Kidney epithelial cell (primary cell): ENCODE data around the gene CA11. TPM values are rescaled to one million over a fixed set of nuclear protein-coding genes. Genes with fewer than 3 reads are reported as not detected.

Experiments used
- DNase-seq: peaks from one replicate; pipeline ENCODE4 v3.0.0-alpha.2; 2010; ENCODE audit warnings: low read depth
- H3K27me3 ChIP-seq: 2 replicates; pipeline ENCODE4 v1.6.0; 2011; ENCODE audit warnings: low read length; ENCODE audit not compliant: control insufficient read depth, insufficient read depth
- H3K36me3 ChIP-seq: 2 replicates; pipeline ENCODE4 v1.5.1; 2011; ENCODE audit warnings: low read length; ENCODE audit not compliant: control insufficient read depth, insufficient read depth
- H3K4me3 ChIP-seq: 2 replicates; pipeline ENCODE4 v1.5.1; 2011; ENCODE audit warnings: low read depth, mild to moderate bottlenecking, control low read depth, low read length
- total RNA-seq: library from RNA; depleted of rRNA; stranded (reverse); fragments of >200 nt; gene quantifications from 2 replicates; pipeline ENCODE4 v1.2.3, GENCODE V29; 2015
- TF ChIP-seq, protein P1 (sequence below): IDR thresholded peaks from 2 replicates; pipeline ENCODE4 v1.5.1; 2011; ENCODE audit warnings: mild to moderate bottlenecking, moderate library complexity, low read length, control low read depth, inconsistent platforms; ENCODE audit not compliant: insufficient read depth, poor library complexity, severe bottlenecking

Gene CA11
- total RNA-seq, 1 donor from 2014 or later = 1.1 TPM

GRCh38 chr19:48595171-48595570 lies 50.8 kb downstream of the CA11 start:
- TF ChIP-seq, protein P1, sequence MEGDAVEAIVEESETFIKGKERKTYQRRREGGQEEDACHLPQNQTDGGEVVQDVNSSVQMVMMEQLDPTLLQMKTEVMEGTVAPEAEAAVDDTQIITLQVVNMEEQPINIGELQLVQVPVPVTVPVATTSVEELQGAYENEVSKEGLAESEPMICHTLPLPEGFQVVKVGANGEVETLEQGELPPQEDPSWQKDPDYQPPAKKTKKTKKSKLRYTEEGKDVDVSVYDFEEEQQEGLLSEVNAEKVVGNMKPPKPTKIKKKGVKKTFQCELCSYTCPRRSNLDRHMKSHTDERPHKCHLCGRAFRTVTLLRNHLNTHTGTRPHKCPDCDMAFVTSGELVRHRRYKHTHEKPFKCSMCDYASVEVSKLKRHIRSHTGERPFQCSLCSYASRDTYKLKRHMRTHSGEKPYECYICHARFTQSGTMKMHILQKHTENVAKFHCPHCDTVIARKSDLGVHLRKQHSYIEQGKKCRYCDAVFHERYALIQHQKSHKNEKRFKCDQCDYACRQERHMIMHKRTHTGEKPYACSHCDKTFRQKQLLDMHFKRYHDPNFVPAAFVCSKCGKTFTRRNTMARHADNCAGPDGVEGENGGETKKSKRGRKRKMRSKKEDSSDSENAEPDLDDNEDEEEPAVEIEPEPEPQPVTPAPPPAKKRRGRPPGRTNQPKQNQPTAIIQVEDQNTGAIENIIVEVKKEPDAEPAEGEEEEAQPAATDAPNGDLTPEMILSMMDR = no peak
- Histone ChIP-seq H3K36me3 (no peaks in the 10 kb centered on the region), H3K27me3 (peaks cover 11% of the 10 kb centered on the region), H3K4me3 (no peak overlapping the region)
- DNase-seq = no peak

GRCh38 chr19:48591021-48591420 lies 55.0 kb downstream of the CA11 start:
- DNase-seq = no peak
- Histone ChIP-seq H3K27me3 (no peaks in the 10 kb centered on the region), H3K36me3 (no peaks in the 10 kb centered on the region), H3K4me3 (no peak overlapping the region)
- TF ChIP-seq, protein P1 = no peak

DNA sequence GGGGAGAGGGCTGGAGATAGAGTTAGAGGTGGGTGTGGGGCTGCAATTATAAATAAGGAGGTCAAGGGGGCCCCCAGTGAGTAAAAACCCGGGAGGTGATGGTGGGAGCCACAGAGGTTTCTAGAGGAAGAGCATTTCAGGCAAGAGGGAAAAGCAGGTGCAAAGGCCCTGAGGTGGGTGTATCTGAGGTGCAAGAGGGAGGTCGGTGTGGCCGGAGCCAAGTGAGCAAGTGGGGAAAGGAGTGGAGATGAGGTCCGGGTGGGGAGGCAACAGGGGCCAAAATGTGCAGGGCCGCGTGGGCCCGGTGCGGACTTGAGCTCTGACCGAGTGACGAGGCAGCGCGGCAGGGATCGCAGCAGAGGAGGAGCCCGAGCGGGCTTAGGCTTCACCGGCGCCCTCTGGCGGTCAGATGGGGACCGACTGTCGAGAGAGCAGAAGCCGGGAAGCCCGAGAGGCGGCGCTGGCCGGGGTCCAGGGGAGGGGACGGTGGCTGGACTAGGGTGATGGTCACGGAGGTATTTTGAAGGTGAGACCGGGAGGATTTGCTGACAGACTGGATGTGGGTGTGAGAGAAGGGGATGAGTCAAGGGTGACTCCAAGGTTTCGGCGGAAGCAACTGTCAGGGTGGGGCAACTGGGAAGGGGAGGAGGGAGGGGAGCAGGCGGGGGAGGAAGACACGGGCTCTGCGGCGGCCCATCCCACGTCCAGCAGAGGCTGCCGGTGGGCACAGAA lies 57.2 kb downstream of the CA11 start:
- peak overlapping the region; percentile 1 for H3K4me3 ChIP-seq
- TF ChIP-seq, protein P1 = peak; percentile 99
- no peaks in the 10 kb centered on the region for H3K36me3 ChIP-seq
- no peaks in the 10 kb centered on the region for H3K27me3 ChIP-seq
- DNase-seq = peak; percentile 61

Other genes with a start within 250 kb of the CA11 start
- 44.6 and 47.1 TPM in 2 replicates for gene GRWD1, start 200.2 kb downstream of the CA11 start, total RNA-seq
- gene KCNJ14, start 190.6 kb downstream of the CA11 start, total RNA-seq = 0.54 and 2.1 TPM in 2 replicates
- 73.0 and 77.3 TPM in 2 replicates for gene CYTH2, start 176.8 kb downstream of the CA11 start, total RNA-seq
- gene LMTK3, start 134.4 kb downstream of the CA11 start, total RNA-seq = 2.3 and 2.9 TPM in 2 replicates
- gene SULT2B1, start 94.0 kb downstream of the CA11 start, total RNA-seq = 0.48 and 0.50 TPM in 2 replicates
- not detected in 2 replicates for gene SPACA4, start 39.4 kb downstream of the CA11 start, total RNA-seq
- 0.25 and 2.3 TPM in 2 replicates for gene FAM83E, start 31.1 kb downstream of the CA11 start, total RNA-seq
- gene RPL18, start 27.0 kb downstream of the CA11 start, total RNA-seq = 2,979 and 3,293 TPM in 2 replicates
- gene SPHK2, start 26.7 kb downstream of the CA11 start, total RNA-seq = 27.9 and 30.3 TPM in 2 replicates
- gene DBP, start 8.8 kb downstream of the CA11 start, total RNA-seq = 1.6 and 3.4 TPM in 2 replicates
- not detected in 2 replicates for gene NTN5, start 26.8 kb upstream of the CA11 start, total RNA-seq
- gene FUT2, start 49.8 kb upstream of the CA11 start, total RNA-seq = 1.8 and 1.9 TPM in 2 replicates
- 1.0 and 1.3 TPM in 2 replicates for gene MAMSTR, start 73.5 kb upstream of the CA11 start, total RNA-seq
- gene RASIP1, start 94.4 kb upstream of the CA11 start, total RNA-seq = 3.8 and 4.8 TPM in 2 replicates
- 0.25 TPM in 1 of 2 replicates, not detected in the other for gene IZUMO1, start 100.7 kb upstream of the CA11 start, total RNA-seq
- gene FUT1, start 106.5 kb upstream of the CA11 start, total RNA-seq = 10.4 and 12.3 TPM in 2 replicates
- gene FGF21, start 109.3 kb upstream of the CA11 start, total RNA-seq = 0.13 TPM in 1 of 2 replicates, not detected in the other
- 47.7 and 56.8 TPM in 2 replicates for gene BCAT2, start 164.8 kb upstream of the CA11 start, total RNA-seq
- 10.2 and 15.0 TPM in 2 replicates for gene HSD17B14, start 190.3 kb upstream of the CA11 start, total RNA-seq
- gene PLEKHA4, start 222.4 kb upstream of the CA11 start, total RNA-seq = 10.0 and 11.1 TPM in 2 replicates
- 225 and 233 TPM in 2 replicates for gene PPP1R15A, start 226.2 kb upstream of the CA11 start, total RNA-seq